ENCODE data around the gene LMF2. TPM values are rescaled to one million over a fixed set of nuclear protein-coding genes. Genes with fewer than 3 reads are reported as not detected.

Gene LMF2, protein sequence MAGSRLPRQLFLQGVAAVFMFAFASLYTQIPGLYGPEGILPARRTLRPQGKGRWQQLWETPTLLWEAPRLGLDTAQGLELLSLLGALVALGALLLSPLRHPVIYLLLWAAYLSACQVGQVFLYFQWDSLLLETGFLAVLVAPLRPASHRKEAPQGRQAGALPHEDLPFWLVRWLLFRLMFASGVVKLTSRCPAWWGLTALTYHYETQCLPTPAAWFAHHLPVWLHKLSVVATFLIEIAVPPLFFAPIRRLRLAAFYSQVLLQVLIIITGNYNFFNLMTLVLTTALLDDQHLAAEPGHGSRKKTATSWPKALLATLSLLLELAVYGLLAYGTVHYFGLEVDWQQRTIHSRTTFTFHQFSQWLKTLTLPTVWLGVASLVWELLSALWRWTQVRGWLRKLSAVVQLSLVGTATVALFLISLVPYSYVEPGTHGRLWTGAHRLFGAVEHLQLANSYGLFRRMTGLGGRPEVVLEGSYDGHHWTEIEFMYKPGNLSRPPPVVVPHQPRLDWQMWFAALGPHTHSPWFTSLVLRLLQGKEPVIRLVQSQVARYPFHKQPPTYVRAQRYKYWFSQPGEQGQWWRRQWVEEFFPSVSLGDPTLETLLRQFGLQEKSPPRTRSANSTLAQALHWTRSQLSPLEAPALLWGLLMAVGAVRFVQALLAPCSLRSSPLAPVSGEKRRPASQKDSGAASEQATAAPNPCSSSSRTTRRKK
- 100 to 1,000 TPM; 114 to 129 (median 122) TPM for total RNA-seq
- total RNA-seq (2013), result 45.6 TPM

DNA sequence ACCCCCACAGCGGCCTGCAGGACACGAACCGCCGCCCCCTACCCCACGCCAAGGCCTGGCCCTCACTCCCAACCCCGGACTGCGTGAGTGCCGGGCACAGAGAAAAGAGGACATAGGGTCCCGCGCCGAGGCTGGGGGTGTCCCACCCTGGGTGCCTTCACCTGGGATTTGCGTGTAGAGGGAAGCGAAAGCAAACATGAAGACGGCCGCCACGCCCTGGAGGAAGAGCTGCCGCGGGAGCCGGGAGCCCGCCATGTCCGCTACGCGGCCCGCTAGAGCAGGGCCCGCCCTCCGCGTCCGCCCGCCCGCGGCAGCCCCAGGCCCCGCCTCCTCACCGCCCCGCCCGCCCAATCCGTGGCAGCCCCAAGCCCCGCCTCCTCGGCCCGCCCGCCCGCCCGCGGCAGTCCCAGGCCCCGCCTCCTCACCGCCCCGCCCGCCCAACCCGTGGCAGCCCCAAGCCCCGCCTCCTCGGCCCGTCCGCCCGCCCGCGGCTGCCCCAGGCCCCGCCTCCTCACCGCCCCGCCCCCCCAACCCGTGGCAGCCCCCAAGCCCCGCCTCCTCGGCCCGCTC, at the start of gene LMF2:
Gene LMF2, minus strand, starts transcription at position 282 of the 570 bp plus-strand sequence. Its CDS starts 27 bp downstream, at position 255.
- intact Hi-C loops (cut with micrococcal nuclease), result loop anchor here (5.0 kb wide), 3 partner anchors 35 to 75 kb away; partner anchors contain the start of genes CHKB and SYCE3
- under 1% methylated on average over 38 of the region's 62 CpGs for WGBS (ENCODE audit: insufficient coverage)

DNA sequence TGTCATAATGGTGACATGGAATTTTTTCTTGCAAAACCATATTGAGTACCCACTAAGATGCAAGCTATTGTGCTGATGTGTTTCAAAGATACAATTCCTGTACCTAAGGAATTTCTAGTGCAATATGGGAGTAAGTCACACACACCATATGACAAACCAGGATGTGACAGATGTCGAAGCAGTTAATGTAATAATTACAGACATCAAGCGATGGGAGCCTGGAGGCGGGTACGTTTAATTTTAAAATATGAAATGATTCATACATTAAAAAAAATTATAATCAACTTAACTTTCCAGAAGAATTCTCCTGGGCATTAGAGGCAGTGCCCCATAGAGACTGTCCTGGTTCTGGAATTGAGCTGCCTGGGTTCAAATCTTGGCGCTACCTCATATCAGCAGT, 49.2 kb upstream of the LMF2 start:
- 98% methylated on average over 3 of the region's 5 CpGs for WGBS (ENCODE audit: insufficient coverage)
- intact Hi-C loops (cut with micrococcal nuclease), result no loop called here
- H3K36me3 ChIP-seq (ENCODE audit: control insufficient read depth, insufficient read depth, low read length), result no peaks in the 10 kb centered on the region
- H3K36me3 Mint-ChIP-seq, result no peaks in the 10 kb centered on the region
- no peaks in the 10 kb centered on the region for H3K9me3 ChIP-seq (ENCODE audit: control insufficient read depth, insufficient read depth, low read length)
- H3K4me3 Mint-ChIP-seq, result no peak overlapping the region
- H3K27me3 Mint-ChIP-seq (ENCODE audit: low read depth in 2 of 2), result no peaks in the 10 kb centered on the region
- H3K4me1 ChIP-seq (ENCODE audit: control insufficient read depth, insufficient read depth, low read length), result peaks cover 3% of the 10 kb centered on the region
- ATAC-seq (no peak), DNase-seq (no peak)
- H3K9me3 Mint-ChIP-seq, result no peaks in the 10 kb centered on the region
- TF ChIP-seq, protein P1, sequence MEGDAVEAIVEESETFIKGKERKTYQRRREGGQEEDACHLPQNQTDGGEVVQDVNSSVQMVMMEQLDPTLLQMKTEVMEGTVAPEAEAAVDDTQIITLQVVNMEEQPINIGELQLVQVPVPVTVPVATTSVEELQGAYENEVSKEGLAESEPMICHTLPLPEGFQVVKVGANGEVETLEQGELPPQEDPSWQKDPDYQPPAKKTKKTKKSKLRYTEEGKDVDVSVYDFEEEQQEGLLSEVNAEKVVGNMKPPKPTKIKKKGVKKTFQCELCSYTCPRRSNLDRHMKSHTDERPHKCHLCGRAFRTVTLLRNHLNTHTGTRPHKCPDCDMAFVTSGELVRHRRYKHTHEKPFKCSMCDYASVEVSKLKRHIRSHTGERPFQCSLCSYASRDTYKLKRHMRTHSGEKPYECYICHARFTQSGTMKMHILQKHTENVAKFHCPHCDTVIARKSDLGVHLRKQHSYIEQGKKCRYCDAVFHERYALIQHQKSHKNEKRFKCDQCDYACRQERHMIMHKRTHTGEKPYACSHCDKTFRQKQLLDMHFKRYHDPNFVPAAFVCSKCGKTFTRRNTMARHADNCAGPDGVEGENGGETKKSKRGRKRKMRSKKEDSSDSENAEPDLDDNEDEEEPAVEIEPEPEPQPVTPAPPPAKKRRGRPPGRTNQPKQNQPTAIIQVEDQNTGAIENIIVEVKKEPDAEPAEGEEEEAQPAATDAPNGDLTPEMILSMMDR (IDR thresholded peaks at IDR 0.05), result no peak
- H3K27ac Mint-ChIP-seq, result no peak overlapping the region
- no peak overlapping the region for H3K27ac ChIP-seq (ENCODE audit: low read length)
- no peak overlapping the region for H3K4me3 ChIP-seq (ENCODE audit: low read length)
- peaks cover 12 to 14% of the 10 kb centered on the region in 2 donors for H3K4me1 Mint-ChIP-seq
- no peaks in the 10 kb centered on the region for H3K27me3 ChIP-seq (ENCODE audit: control insufficient read depth, insufficient read depth, low read length)

More for the DNA sequence above, at the start of gene LMF2:
- TF ChIP-seq, protein P1 (IDR thresholded peaks at IDR 0.05), result no peak
- no peaks in the 10 kb centered on the region for H3K27me3 ChIP-seq (ENCODE audit: control insufficient read depth, insufficient read depth, low read length)
- H3K4me3 Mint-ChIP-seq, result peak within 1 kb of the TSS; percentile 88
- H3K4me1 ChIP-seq (ENCODE audit: control insufficient read depth, insufficient read depth, low read length), result peaks cover 26% of the 10 kb centered on the region
- H3K4me1 Mint-ChIP-seq, result peaks cover 16 to 31% of the 10 kb centered on the region in 2 donors
- DNase-seq, result peak in 1 of 2 donors; percentile 87
- H3K27ac ChIP-seq (ENCODE audit: low read length), result peak within 1 kb of the TSS; percentile 94
- peaks cover 26% of the 10 kb centered on the region for H3K36me3 ChIP-seq (ENCODE audit: control insufficient read depth, insufficient read depth, low read length)
- peak within 1 kb of the TSS; percentile 85 for H3K4me3 ChIP-seq (ENCODE audit: low read length)
- H3K36me3 Mint-ChIP-seq, result no peaks in the 10 kb centered on the region
- ATAC-seq, result peak; percentile 73 to 86 (median 76)
- H3K9me3 Mint-ChIP-seq, result no peaks in the 10 kb centered on the region
- peak within 1 kb of the TSS; percentile 90 to 96 for H3K27ac Mint-ChIP-seq
- no peaks in the 10 kb centered on the region for H3K27me3 Mint-ChIP-seq (ENCODE audit: low read depth in 2 of 2)
- H3K9me3 ChIP-seq (ENCODE audit: control insufficient read depth, insufficient read depth, low read length), result no peaks in the 10 kb centered on the region

GRCh38 chr22:50553310-50553709, 45.8 kb upstream of the LMF2 start:
- Histone ChIP-seq H3K36me3 (ENCODE audit: control insufficient read depth, insufficient read depth, low read length) (no peaks in the 10 kb centered on the region), H3K27ac (ENCODE audit: low read length) (no peak overlapping the region), H3K9me3 (ENCODE audit: control insufficient read depth, insufficient read depth, low read length) (no peaks in the 10 kb centered on the region), H3K27me3 (ENCODE audit: control insufficient read depth, insufficient read depth, low read length) (no peaks in the 10 kb centered on the region), H3K4me1 (ENCODE audit: control insufficient read depth, insufficient read depth, low read length) (peaks cover 18% of the 10 kb centered on the region), H3K4me3 (ENCODE audit: low read length) (no peak overlapping the region)
- H3K27me3 Mint-ChIP-seq (ENCODE audit: low read depth in 2 of 2), result no peaks in the 10 kb centered on the region
- peaks cover 5 to 14% of the 10 kb centered on the region in 2 donors for H3K4me1 Mint-ChIP-seq
- TF ChIP-seq, protein P1 (IDR thresholded peaks at IDR 0.05), result no peak
- intact Hi-C loops (cut with micrococcal nuclease), result no loop called here
- WGBS (ENCODE audit: insufficient coverage), result 85% methylated on average over 8 of the region's 8 CpGs
- no peaks in the 10 kb centered on the region for H3K36me3 Mint-ChIP-seq
- DNase-seq, result no peak
- no peak overlapping the region for H3K27ac Mint-ChIP-seq
- H3K4me3 Mint-ChIP-seq, result no peak overlapping the region
- no peak for ATAC-seq
- H3K9me3 Mint-ChIP-seq, result no peaks in the 10 kb centered on the region

All from natural killer cell (primary cell).